ENCODE measurements around the gene TGFA. TPM values are rescaled to one million over a fixed set of nuclear protein-coding genes. Genes with fewer than 3 reads are reported as not detected.

TGFA gene
- total RNA-seq, 4 donors from 2014 or later = 15.8 to 75.8 (median 52.0) TPM

DNA sequence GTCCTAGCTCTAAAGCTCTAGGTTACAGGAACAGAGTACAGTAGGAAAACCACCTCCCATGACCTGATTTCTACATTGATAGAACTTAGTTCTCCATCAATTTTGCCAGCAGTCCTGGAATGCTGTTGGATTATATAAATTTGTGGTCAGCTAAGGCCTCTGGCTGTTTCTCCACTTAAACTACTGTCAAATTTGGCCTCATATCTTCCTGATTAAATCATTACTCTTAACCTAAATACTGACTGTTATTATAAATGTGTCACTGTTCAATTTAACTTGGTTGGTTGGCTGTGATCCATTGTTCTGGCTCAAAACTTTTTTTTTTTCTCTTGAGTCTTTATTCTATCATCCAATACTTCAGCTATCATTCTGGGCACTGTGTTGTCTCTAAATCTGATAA lies 71.2 kb downstream of the TGFA start:
- no peaks in the 10 kb centered on the region for H3K27me3 ChIP-seq
- intact Hi-C loops (cut with DNase I) = no loop called here
- H3K36me3 ChIP-seq = no peaks in the 10 kb centered on the region
- peaks cover 0 to 8% (median 0%) of the 10 kb centered on the region in 3 donors for H3K9me3 ChIP-seq
- H3K4me1 ChIP-seq = no peaks in the 10 kb centered on the region
- H3K27ac ChIP-seq = no peak overlapping the region
- TF ChIP-seq POLR2A (IDR thresholded peaks at IDR 0.05) (no peak), CTCF (IDR thresholded peaks at IDR 0.05) (no peak)
- no peak overlapping the region for H3K4me3 ChIP-seq
- no peak for DNase-seq

DNA sequence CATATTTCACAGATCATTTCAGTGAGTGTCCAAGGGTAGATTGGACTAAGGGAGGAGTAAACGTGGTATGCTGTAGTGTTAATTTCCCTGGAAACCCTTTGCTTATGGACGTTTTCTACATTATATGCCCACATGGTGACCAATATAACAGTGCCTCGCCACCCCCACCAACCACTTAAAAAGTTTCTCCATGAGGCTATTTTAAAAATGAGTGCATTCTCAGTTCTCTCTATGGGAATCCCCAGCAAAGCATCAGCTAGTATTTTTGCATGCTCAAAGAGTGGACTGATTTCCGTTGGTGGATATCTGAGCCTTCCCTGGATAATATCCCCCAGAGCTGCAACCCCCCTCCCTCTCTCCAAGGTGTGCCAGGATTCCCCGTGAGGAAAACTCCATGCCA lies 73.2 kb downstream of the TGFA start:
- no peak overlapping the region for H3K4me3 ChIP-seq
- WGBS, 2 donors = 67 to 68% methylated on average over 5 of the region's 5 CpGs
- peaks cover 0 to 8% (median 0%) of the 10 kb centered on the region in 3 donors for H3K9me3 ChIP-seq
- H3K4me1 ChIP-seq = peaks cover 0 to 6% (median 0%) of the 10 kb centered on the region in 3 donors
- intact Hi-C loops (cut with DNase I) = no loop called here
- no peaks in the 10 kb centered on the region for H3K27me3 ChIP-seq
- H3K27ac ChIP-seq = no peak overlapping the region
- H3K36me3 ChIP-seq = no peaks in the 10 kb centered on the region
- no peak for TF ChIP-seq CTCF (IDR thresholded peaks at IDR 0.05)
- DNase-seq = no peak

- H3K9me3 ChIP-seq = peaks cover 0 to 8% (median 0%) of the 10 kb centered on the region in 3 donors
- no peak for DNase-seq
- H3K4me1 ChIP-seq = peaks cover 0 to 6% (median 0%) of the 10 kb centered on the region in 3 donors
- no peak for TF ChIP-seq POLR2A (IDR thresholded peaks at IDR 0.05)
- no peak for TF ChIP-seq CTCF (IDR thresholded peaks at IDR 0.05)
- H3K27ac ChIP-seq = no peak overlapping the region
- 71 to 87% methylated on average over 3 of the region's 3 CpGs for WGBS, 2 donors
- H3K27me3 ChIP-seq = no peaks in the 10 kb centered on the region
- intact Hi-C loops (cut with DNase I) = no loop called here
- H3K36me3 ChIP-seq = no peaks in the 10 kb centered on the region
- H3K4me3 ChIP-seq = no peak overlapping the region
Measured at GRCh38 chr2:70479816-70480215, 73.8 kb downstream of the TGFA start.

- no peaks in the 10 kb centered on the region for H3K27me3 ChIP-seq
Measured at GRCh38 chr2:70477441-70477844, 76.2 kb downstream of the TGFA start.

DNA sequence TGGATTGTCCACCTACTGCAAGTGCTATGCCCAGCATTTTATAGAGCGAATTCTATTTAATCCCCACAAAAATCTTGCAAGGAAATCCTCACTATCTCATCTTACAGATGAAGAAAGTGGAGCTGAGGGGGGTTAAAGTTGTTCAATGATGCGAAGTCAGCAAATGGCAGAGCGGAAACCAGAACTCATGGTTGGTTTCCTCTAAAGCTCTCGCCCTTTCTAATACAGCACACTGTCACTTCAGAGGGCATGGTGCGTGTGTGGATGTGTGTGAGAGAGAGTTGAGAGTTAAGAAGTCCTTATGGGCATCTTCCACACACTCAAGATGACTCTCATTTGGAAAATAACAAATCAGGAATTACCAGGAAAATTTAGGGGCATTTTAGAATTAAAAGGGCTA lies 78.4 kb downstream of the TGFA start:
- Histone ChIP-seq H3K36me3 (no peaks in the 10 kb centered on the region), H3K9me3 (no peaks in the 10 kb centered on the region), H3K4me1 (peaks cover 0 to 6% (median 0%) of the 10 kb centered on the region in 3 donors), H3K27me3 (no peaks in the 10 kb centered on the region), H3K27ac (no peak overlapping the region), H3K4me3 (no peak overlapping the region)
- no peak for DNase-seq
- WGBS, 2 donors = 76 to 87% methylated on average over 5 of the region's 5 CpGs
- TF ChIP-seq CTCF (IDR thresholded peaks at IDR 0.05) = no peak
- no peak for TF ChIP-seq POLR2A (IDR thresholded peaks at IDR 0.05)
- intact Hi-C loops (cut with DNase I) = no loop called here

More at GRCh38 chr2:70477441-70477844, 76.2 kb downstream of the TGFA start:
- Histone ChIP-seq H3K4me1 (peaks cover 0 to 6% (median 0%) of the 10 kb centered on the region in 3 donors), H3K36me3 (no peaks in the 10 kb centered on the region), H3K4me3 (no peak overlapping the region), H3K27ac (no peak overlapping the region), H3K9me3 (peaks cover 0 to 8% (median 0%) of the 10 kb centered on the region in 3 donors)
- DNase-seq = no peak
- 42 to 63% methylated on average over 1 of the region's 1 CpG for WGBS, 2 donors
- intact Hi-C loops (cut with DNase I) = no loop called here
- TF ChIP-seq POLR2A (IDR thresholded peaks at IDR 0.05) (no peak), CTCF (IDR thresholded peaks at IDR 0.05) (no peak)
